Measurements from ENCODE around the gene ARFGAP2.

DNA sequence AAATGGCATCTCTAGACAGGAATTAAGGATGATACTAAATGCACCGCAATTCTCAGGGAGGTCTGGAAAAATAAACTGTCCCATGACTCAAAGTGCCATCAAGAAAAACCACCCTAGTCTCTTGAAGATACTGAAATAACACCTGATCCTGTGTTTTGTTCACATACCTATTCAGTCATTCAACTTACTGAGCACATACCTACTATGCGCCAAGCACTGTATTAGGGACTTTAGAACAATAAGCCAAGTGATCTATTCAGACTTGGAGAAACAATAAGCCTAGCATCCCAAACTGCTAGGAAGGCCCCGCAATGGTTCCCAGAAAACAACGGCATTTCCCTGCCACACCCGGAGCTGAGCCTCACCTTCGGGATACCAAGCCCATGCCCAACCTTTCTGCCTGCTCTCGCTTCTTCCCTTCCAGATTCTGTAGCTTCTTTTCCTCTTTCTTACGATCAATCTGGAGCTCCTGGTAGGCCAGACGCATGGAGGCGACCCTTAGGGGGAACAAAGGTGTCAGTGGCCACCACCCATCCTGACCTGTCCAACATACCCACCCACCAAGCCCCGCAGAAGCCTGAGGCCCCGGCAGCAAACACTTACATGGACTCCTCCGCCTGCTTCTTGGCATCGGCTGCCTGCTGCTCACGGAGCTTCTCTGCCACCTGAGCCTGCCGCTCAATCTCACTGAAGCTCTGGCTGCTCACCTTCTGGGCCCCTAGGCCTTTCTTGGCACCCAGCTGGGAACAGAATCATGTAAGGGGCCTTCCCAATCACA is 5.4 kb downstream of the ARFGAP2 start:
- TF ChIP-seq, protein P1, sequence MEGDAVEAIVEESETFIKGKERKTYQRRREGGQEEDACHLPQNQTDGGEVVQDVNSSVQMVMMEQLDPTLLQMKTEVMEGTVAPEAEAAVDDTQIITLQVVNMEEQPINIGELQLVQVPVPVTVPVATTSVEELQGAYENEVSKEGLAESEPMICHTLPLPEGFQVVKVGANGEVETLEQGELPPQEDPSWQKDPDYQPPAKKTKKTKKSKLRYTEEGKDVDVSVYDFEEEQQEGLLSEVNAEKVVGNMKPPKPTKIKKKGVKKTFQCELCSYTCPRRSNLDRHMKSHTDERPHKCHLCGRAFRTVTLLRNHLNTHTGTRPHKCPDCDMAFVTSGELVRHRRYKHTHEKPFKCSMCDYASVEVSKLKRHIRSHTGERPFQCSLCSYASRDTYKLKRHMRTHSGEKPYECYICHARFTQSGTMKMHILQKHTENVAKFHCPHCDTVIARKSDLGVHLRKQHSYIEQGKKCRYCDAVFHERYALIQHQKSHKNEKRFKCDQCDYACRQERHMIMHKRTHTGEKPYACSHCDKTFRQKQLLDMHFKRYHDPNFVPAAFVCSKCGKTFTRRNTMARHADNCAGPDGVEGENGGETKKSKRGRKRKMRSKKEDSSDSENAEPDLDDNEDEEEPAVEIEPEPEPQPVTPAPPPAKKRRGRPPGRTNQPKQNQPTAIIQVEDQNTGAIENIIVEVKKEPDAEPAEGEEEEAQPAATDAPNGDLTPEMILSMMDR (IDR thresholded peaks at IDR 0.05; ENCODE audit: low read depth, low read length), result no peak
- no peak for TF ChIP-seq POLR2A (IDR thresholded peaks at IDR 0.05; ENCODE audit: extremely low read depth, insufficient read length)
